ENCODE measurements around the gene NDUFV3. TPM values are rescaled to one million over a fixed set of nuclear protein-coding genes. Genes with fewer than 3 reads are reported as not detected.

The NDUFV3 gene
- total RNA-seq, 2 experiments from 2014 or later, result 27.1 to 31.9 TPM

GRCh38 chr21:42851812-42852665 lies 41.1 kb upstream of the NDUFV3 start:
- DNase-seq (no peak), ATAC-seq (no peak)
- H3K36me3 Mint-ChIP-seq, result peaks cover 39% of the 10 kb centered on the region
- H3K9me3 Mint-ChIP-seq (ENCODE audit: low read depth), result no peaks in the 10 kb centered on the region
- CTCF ChIA-PET, result interaction anchor here (0.9 to 1.3 kb wide), 2 partner anchors 9 to 259 kb away, joined by 3 to 4 read pairs; no protein-coding TSS in a partner anchor
- H3K27me3 Mint-ChIP-seq, result no peaks in the 10 kb centered on the region
- no peak overlapping the region for H3K4me3 Mint-ChIP-seq
- peaks cover 15% of the 10 kb centered on the region for H3K4me1 Mint-ChIP-seq
- H3K27ac Mint-ChIP-seq, result no peak overlapping the region

DNA sequence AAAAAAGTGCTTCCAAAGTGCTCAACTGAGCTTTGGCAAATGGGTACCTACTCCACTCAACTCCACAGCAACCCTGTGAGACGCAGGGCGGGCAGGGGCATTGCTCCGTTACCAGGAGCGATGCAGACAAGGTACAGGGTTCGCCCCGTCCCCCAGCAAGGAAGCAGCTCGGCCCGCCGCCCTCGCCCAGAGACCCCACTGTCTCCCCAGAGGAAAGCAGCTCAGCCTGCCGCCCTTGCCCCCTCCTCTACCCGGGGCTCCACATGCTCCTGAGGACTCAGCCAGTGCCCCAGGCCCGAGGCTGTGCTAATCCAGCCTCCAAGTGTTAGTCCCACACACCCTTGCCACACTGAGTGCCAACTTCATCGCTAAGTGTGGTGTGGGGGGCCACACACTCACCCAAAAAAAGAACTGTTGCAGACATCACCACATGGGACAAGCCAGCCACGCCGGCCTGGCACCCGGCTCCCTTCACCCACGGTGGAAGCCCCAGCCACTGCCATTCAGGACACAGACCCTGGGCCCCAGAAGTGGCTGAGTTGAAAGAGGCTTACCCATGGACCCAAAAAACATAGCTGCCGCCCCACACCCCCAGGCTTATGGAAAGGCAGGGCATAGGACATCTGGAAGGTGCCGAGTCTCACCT lies 40.1 kb upstream of the NDUFV3 start:
- H3K27ac Mint-ChIP-seq, result no peak overlapping the region
- H3K9me3 Mint-ChIP-seq (ENCODE audit: low read depth), result no peaks in the 10 kb centered on the region
- no peaks in the 10 kb centered on the region for H3K27me3 Mint-ChIP-seq
- H3K36me3 Mint-ChIP-seq, result peaks cover 43% of the 10 kb centered on the region
- CTCF ChIA-PET, result interaction anchor here (0.9 to 1.3 kb wide), 2 partner anchors 8 to 260 kb away, joined by 3 to 4 read pairs; no protein-coding TSS in a partner anchor
- DNase-seq (no peak), ATAC-seq (no peak)
- H3K4me3 Mint-ChIP-seq, result no peak overlapping the region
- H3K4me1 Mint-ChIP-seq, result peaks cover 15% of the 10 kb centered on the region

DNA sequence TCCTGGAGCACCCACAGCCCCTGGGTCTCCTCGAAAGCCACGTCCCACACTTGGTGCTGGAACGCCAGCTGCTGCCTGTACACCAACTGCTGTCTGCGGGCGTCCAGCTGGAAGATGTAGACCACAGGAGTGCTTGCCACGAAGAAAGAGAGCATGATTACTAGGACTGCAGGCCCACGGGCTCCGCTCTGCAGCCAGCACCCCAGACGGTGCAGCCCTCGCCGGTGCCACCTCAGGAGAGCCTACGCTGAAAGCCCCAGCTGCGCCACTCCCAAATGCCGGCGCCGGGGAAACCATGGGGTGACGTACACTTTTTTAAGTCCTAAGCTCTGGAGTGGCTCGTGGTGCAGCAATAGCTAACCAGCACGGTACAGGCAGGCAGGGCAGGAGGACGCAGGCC lies 39.5 kb upstream of the NDUFV3 start:
- ATAC-seq (no peak), DNase-seq (no peak)
- no peak overlapping the region for H3K4me3 Mint-ChIP-seq
- peaks cover 13% of the 10 kb centered on the region for H3K4me1 Mint-ChIP-seq
- H3K9me3 Mint-ChIP-seq (ENCODE audit: low read depth), result no peaks in the 10 kb centered on the region
- peaks cover 40% of the 10 kb centered on the region for H3K36me3 Mint-ChIP-seq
- H3K27ac Mint-ChIP-seq, result no peak overlapping the region
- CTCF ChIA-PET, result interaction anchor here (0.9 kb wide), 1 partner anchor 9 kb away, joined by 3 read pairs; no protein-coding TSS in a partner anchor
- H3K27me3 Mint-ChIP-seq, result no peaks in the 10 kb centered on the region

GRCh38 chr21:42854246-42855010 lies 38.7 kb upstream of the NDUFV3 start:
- ATAC-seq (no peak), DNase-seq (no peak)
- Mint-ChIP-seq H3K27ac (no peak overlapping the region), H3K4me3 (no peak overlapping the region), H3K9me3 (ENCODE audit: low read depth) (no peaks in the 10 kb centered on the region), H3K36me3 (peaks cover 36% of the 10 kb centered on the region), H3K27me3 (no peaks in the 10 kb centered on the region), H3K4me1 (peaks cover 13% of the 10 kb centered on the region)
- CTCF ChIA-PET, result interaction anchor here (0.9 kb wide), 1 partner anchor 10 kb away, joined by 3 read pairs; no protein-coding TSS in a partner anchor

GRCh38 chr21:42855171-42855936 lies 37.8 kb upstream of the NDUFV3 start:
- no peak for DNase-seq
- CTCF ChIA-PET, result interaction anchor here (0.9 kb wide), 1 partner anchor 11 kb away, joined by 3 read pairs; no protein-coding TSS in a partner anchor
- Mint-ChIP-seq H3K4me3 (no peak overlapping the region), H3K27ac (no peak overlapping the region), H3K27me3 (no peaks in the 10 kb centered on the region), H3K36me3 (peaks cover 31% of the 10 kb centered on the region), H3K9me3 (ENCODE audit: low read depth) (no peaks in the 10 kb centered on the region), H3K4me1 (peaks cover 11% of the 10 kb centered on the region)
- no peak for ATAC-seq

- Mint-ChIP-seq H3K4me1 (peaks cover 5% of the 10 kb centered on the region), H3K4me3 (no peak overlapping the region), H3K27ac (no peak overlapping the region), H3K36me3 (peaks cover 29% of the 10 kb centered on the region), H3K9me3 (ENCODE audit: low read depth) (no peaks in the 10 kb centered on the region), H3K27me3 (no peaks in the 10 kb centered on the region)
- no peak for DNase-seq
- ATAC-seq, result no peak
- CTCF ChIA-PET, result interaction anchor here (0.9 kb wide), 1 partner anchor 10 kb away, joined by 3 read pairs; no protein-coding TSS in a partner anchor
Measured at GRCh38 chr21:42855937-42856335, 37.2 kb upstream of the NDUFV3 start.

DNA sequence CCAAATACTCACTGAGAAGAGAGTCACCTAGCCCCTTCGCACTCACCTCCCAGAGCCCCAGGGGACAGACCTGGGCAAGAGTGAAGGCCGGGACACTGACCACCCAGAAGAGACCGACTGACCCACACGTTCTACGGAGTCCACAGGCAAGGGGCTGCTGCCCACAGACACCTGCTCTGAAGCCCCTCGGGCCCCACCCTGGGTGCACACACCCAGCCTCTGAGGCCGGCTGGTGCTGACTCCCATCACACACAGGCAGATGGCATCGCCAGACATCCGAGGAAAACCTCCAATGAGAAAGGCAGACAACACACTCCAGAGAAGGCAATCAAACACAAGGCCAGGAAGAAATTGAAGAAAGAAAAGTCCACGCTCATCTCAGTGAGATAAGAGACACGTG lies 35.9 kb upstream of the NDUFV3 start:
- CTCF ChIA-PET, result no interaction called here
- no peak for DNase-seq
- Mint-ChIP-seq H3K9me3 (ENCODE audit: low read depth) (no peaks in the 10 kb centered on the region), H3K27me3 (no peaks in the 10 kb centered on the region), H3K27ac (no peak overlapping the region), H3K4me1 (no peaks in the 10 kb centered on the region), H3K4me3 (no peak overlapping the region), H3K36me3 (peaks cover 25% of the 10 kb centered on the region)
- ATAC-seq, result no peak

DNA sequence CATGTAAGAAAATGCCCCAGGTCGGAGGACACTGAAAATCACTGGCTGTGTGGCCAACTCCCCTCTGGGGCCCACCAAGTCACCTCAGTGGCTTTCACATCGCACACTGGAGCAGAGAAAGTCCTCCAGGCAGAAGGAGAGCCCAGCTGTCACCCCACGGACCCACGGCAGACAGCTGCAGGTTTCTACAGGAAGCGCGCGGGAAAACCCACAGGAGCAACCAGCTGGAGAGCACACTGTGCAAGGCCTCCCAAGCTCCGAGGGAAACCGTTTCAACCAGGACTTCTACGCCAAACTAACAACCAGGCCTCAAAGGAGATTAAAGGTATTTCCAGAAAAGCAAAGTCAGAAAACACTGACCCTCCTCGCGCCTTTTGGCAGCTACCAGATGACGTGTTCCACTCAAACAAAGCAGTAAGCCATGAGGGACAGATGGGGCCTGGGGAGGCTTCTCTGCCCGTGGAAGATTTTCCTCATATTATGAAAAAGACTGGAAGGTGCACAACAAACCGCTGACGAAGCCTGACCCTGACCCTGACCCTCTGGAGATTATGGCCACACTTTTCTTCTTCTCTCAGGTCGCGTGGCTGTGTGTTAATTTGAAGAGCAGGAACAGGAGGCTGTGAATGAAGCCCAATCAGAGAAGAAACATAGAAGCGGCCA lies 34.8 kb upstream of the NDUFV3 start:
- H3K27ac Mint-ChIP-seq, result peak overlapping the region; percentile 16
- CTCF ChIA-PET, result no interaction called here
- DNase-seq (no peak), ATAC-seq (no peak)
- no peaks in the 10 kb centered on the region for H3K4me1 Mint-ChIP-seq
- H3K4me3 Mint-ChIP-seq, result no peak overlapping the region
- H3K9me3 Mint-ChIP-seq (ENCODE audit: low read depth), result no peaks in the 10 kb centered on the region
- peaks cover 26% of the 10 kb centered on the region for H3K36me3 Mint-ChIP-seq
- H3K27me3 Mint-ChIP-seq, result no peaks in the 10 kb centered on the region

GRCh38 chr21:42858957-42859890 lies 33.9 kb upstream of the NDUFV3 start:
- H3K4me3 Mint-ChIP-seq, result no peak overlapping the region
- no peaks in the 10 kb centered on the region for H3K9me3 Mint-ChIP-seq (ENCODE audit: low read depth)
- CTCF ChIA-PET, result no interaction called here
- peaks cover 26% of the 10 kb centered on the region for H3K36me3 Mint-ChIP-seq
- no peaks in the 10 kb centered on the region for H3K27me3 Mint-ChIP-seq
- no peaks in the 10 kb centered on the region for H3K4me1 Mint-ChIP-seq
- no peak for DNase-seq
- H3K27ac Mint-ChIP-seq, result no peak overlapping the region
- no peak for ATAC-seq

DNA sequence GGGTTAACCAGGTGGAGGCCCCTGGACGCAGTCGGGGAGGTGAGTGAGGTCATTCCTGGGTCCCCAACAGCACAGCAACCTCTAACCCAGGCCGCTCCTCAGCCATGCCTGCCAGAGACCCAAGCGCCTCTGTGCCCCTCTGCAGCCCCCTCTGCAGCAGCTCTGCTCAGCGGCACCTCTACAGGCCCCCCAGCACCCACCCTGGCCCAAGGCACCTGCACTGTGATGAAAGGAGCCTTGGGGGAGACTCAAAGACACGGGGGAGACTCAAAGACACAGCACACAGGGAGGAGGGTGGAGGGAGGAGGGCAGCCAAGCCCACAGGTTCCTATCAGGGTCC lies 33.2 kb upstream of the NDUFV3 start:
- H3K4me3 Mint-ChIP-seq, result no peak overlapping the region
- no peaks in the 10 kb centered on the region for H3K4me1 Mint-ChIP-seq
- CTCF ChIA-PET, result no interaction called here
- H3K36me3 Mint-ChIP-seq, result peaks cover 26% of the 10 kb centered on the region
- no peak overlapping the region for H3K27ac Mint-ChIP-seq
- ATAC-seq (no peak), DNase-seq (no peak)
- H3K9me3 Mint-ChIP-seq (ENCODE audit: low read depth), result no peaks in the 10 kb centered on the region
- no peaks in the 10 kb centered on the region for H3K27me3 Mint-ChIP-seq

DNA sequence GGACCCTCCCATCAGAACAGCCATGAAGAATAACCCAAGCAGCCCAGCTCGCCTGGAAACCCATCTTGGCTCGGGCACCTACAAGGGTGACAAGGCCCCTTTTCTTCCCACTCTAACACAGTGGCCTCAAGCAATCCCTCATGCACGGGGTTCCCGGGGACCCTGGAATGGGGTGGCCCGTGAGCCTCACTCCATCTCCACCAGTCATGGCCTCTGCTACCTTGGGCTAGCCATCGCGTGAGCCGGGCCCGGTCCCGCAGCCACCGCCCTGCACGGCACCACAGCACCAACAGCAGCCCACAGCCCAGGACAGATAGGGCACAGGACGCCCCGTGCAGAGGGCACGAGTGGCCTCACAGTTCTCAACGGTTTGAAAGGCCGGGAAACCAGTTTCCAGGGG lies 32.8 kb upstream of the NDUFV3 start:
- CTCF ChIA-PET, result no interaction called here
- no peaks in the 10 kb centered on the region for H3K9me3 Mint-ChIP-seq (ENCODE audit: low read depth)
- ATAC-seq (peak; percentile 11), DNase-seq (no peak)
- H3K27ac Mint-ChIP-seq, result no peak overlapping the region
- peaks cover 24% of the 10 kb centered on the region for H3K36me3 Mint-ChIP-seq
- H3K4me3 Mint-ChIP-seq, result no peak overlapping the region
- H3K27me3 Mint-ChIP-seq, result no peaks in the 10 kb centered on the region
- no peaks in the 10 kb centered on the region for H3K4me1 Mint-ChIP-seq
